Mucosa of gallbladder (tissue), 1 donor: Measurements from ENCODE around the gene ATP10B. TPM values are rescaled to one million over a fixed set of nuclear protein-coding genes. Genes with fewer than 3 reads are reported as not detected.
"Not testable (repeated sequence)": the region's sequence is repeated elsewhere in the genome, so short reads cannot be mapped to it uniquely, and the experiment has no call there.

Experiments used
- DNase-seq: peaks from one replicate; pipeline ENCODE4 v3.0.0-alpha.2; 2020; ENCODE audit warnings: low spot score
- total RNA-seq: library from RNA; stranded (reverse); gene quantifications from one replicate; pipeline ENCODE4 v1.2.1, GENCODE V29; 2021
- donor health status: DM: no; HTN: no; CAD: no.

The ATP10B gene
- total RNA-seq = 119 TPM

- DNase-seq = no peak
Observed at GRCh38 chr5:160852049-160852448, at the start of gene ATP10B. TSS of gene ATP10B (minus strand) at chr5:160852211. CDS start at chr5:160688074, 164,137 bp downstream.

GRCh38 chr5:160901656-160902055, 49.6 kb upstream of the ATP10B start:
- no peak for DNase-seq

- no peak for DNase-seq
Observed at GRCh38 chr5:160899735-160900134, 47.7 kb upstream of the ATP10B start.

- not testable (repeated sequence) for DNase-seq
Observed at GRCh38 chr5:160893180-160893964, 41.4 kb upstream of the ATP10B start.

GRCh38 chr5:160887780-160888179, 35.8 kb upstream of the ATP10B start:
- no peak for DNase-seq

- peak; percentile 26 for DNase-seq
Observed at GRCh38 chr5:160873560-160874200, 21.7 kb upstream of the ATP10B start.

GRCh38 chr5:160869989-160870521, 18.0 kb upstream of the ATP10B start:
- no peak for DNase-seq

GRCh38 chr5:160867976-160868375, 16.0 kb upstream of the ATP10B start:
- no peak for DNase-seq

- no peak for DNase-seq
Observed at GRCh38 chr5:160851451-160851850, 560 bp downstream of the ATP10B start.

- no peak for DNase-seq
Observed at GRCh38 chr5:160850421-160850820, 1.6 kb downstream of the ATP10B start.

- no peak for DNase-seq
Observed at GRCh38 chr5:160847526-160848085, 4.4 kb downstream of the ATP10B start.

- no peak for DNase-seq
Observed at GRCh38 chr5:160846642-160847041, 5.4 kb downstream of the ATP10B start.

- no peak for DNase-seq
Observed at GRCh38 chr5:160844177-160844576, 7.8 kb downstream of the ATP10B start.

- DNase-seq = no peak
Observed at GRCh38 chr5:160843240-160843639, 8.8 kb downstream of the ATP10B start.

- no peak for DNase-seq
Observed at GRCh38 chr5:160837749-160838593, 14.0 kb downstream of the ATP10B start.

- no peak for DNase-seq
Observed at GRCh38 chr5:160837211-160837610, 14.8 kb downstream of the ATP10B start.

GRCh38 chr5:160835818-160836528, 16.0 kb downstream of the ATP10B start:
- no peak for DNase-seq

GRCh38 chr5:160835376-160835775, 16.6 kb downstream of the ATP10B start:
- no peak for DNase-seq

GRCh38 chr5:160833806-160834205, 18.2 kb downstream of the ATP10B start:
- no peak for DNase-seq

GRCh38 chr5:160831801-160832200, 20.2 kb downstream of the ATP10B start:
- DNase-seq = no peak
